ENCODE measurements around the gene NDEL1. TPM values are rescaled to one million over a fixed set of nuclear protein-coding genes. Genes with fewer than 3 reads are reported as not detected.

NDEL1 gene
- total and polyA plus RNA-seq, 9 of the 15 experiments (the other 6 are each of a cell fraction or from before 2014, with no cell fraction given): 0.86 to 30.5 (median 22.7) TPM

GRCh38 chr17:8464941-8465340 lies 29.3 kb downstream of the NDEL1 start (continued):
- no peak for TF ChIP-seq CHD7 (IDR thresholded peaks at IDR 0.05; ENCODE audit: low read depth, low read length)

Data from K562 (cell line).